ENCODE results near the gene LHX3.

LHX3 gene

DNA sequence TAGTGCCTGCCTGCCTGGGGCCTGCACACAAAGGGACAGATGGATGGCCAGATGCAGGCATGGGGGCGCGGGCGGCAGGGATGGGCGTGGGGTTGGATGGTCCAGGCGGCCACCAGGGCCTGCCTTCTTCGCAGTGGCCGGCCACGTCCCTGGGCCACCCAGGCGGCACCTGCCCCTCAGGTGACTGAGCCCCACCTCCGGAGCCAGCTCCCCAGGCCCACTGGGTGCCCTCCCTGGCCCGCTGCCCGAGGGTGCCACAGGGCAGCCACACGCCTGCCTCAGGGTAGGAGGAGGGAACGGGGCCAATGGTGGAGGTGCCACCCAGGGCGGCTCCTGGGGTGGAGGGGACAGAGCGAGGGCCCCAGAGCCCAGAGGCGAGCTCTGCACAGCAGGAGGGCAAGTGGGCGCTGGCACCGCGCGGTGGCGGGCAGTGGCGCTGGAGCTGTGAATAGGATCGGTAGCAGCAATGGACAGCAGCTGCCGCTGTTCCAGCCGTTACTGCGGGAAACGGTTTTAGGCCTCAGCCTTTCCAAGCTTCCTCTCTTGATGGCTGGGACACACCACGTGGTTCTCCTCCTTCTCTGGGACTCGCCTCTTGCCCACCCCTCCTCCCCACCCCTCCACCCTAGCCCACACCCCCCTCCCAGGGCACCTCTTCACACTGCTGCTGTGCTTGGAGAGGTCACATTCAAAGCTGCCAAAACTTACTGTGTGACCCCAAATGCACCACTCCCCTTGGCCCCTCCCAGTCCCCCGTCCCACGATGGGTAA lies 19.1 kb downstream of the LHX3 start:
- CTCF ChIA-PET, result interaction anchor here (1.2 to 3.5 kb wide), 3 partner anchors 10 to 21 kb away, joined by 4 to 21 read pairs (median 4); no protein-coding TSS in a partner anchor
- POLR2A ChIA-PET, result no interaction called here

DNA sequence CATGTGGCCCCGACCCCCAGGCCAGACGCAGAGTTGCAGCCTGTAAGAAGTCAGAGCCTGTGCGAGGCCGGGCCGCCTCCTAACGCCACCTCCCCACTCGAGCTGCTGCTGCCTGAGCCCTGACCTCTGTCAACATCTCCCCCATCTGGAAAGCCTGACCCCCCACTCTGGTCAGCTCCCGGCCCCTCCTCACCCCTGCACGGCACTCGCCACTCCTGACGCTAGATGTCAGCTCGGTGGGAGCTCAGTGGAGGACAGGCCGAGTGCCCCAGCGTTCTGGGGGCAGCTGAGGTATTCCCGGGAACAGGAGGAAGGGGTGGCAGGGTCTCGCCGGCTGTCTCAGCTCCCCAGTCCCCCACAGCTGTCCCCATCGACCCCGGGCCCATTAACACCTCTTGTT lies 19.9 kb downstream of the LHX3 start:
- ChIA-PET POLR2A (no interaction called here), CTCF (interaction anchor here (1.2 to 3.5 kb wide), 3 partner anchors 9 to 21 kb away, joined by 4 to 21 read pairs (median 4); no protein-coding TSS in a partner anchor)
- no peak for DNase-seq (ENCODE audit: low read depth, low spot score)
- H3K4me3 ChIP-seq (ENCODE audit: low read depth, low read length), result no peak overlapping the region
- TF ChIP-seq, protein P1, sequence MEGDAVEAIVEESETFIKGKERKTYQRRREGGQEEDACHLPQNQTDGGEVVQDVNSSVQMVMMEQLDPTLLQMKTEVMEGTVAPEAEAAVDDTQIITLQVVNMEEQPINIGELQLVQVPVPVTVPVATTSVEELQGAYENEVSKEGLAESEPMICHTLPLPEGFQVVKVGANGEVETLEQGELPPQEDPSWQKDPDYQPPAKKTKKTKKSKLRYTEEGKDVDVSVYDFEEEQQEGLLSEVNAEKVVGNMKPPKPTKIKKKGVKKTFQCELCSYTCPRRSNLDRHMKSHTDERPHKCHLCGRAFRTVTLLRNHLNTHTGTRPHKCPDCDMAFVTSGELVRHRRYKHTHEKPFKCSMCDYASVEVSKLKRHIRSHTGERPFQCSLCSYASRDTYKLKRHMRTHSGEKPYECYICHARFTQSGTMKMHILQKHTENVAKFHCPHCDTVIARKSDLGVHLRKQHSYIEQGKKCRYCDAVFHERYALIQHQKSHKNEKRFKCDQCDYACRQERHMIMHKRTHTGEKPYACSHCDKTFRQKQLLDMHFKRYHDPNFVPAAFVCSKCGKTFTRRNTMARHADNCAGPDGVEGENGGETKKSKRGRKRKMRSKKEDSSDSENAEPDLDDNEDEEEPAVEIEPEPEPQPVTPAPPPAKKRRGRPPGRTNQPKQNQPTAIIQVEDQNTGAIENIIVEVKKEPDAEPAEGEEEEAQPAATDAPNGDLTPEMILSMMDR (IDR thresholded peaks at IDR 0.05; ENCODE audit: insufficient read depth, low read length, missing control alignments), result no peak

More for the DNA sequence above, 19.1 kb downstream of the LHX3 start:
- no peak overlapping the region for H3K4me3 ChIP-seq (ENCODE audit: low read depth, low read length)
- TF ChIP-seq, protein P1 (IDR thresholded peaks at IDR 0.05; ENCODE audit: insufficient read depth, low read length, missing control alignments), result no peak
- no peak for DNase-seq (ENCODE audit: low read depth, low spot score)

DNA sequence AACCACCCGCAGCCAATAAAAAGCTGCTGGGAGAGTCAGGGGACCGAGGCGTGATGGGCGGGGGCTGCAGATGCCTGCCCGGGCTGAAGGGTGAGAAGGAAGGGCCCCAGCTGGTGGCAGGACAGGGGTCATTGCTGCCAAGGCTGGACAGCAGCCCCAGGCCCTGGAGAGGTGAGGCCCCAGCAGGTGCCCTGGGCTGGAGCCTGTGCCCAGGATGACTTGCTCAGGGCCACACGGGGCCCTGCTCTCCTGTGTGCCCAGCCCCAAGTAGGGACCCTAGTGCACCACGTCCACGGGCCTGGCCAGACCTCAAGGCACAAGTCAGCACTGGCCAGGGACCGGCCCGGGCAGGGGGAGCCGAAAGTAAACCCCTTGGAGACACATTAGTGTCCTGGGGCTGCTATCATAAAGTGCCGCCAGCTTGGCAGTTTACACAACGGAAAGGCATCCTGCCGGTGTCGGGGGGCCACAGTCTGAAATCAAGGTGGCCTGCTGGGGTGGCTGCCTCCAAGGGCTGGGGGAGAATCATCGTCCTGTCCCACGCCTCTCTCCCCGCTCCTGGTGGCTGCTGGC lies 22.0 kb downstream of the LHX3 start:
- DNase-seq (ENCODE audit: low read depth, low spot score), result no peak
- TF ChIP-seq, protein P1 (IDR thresholded peaks at IDR 0.05; ENCODE audit: insufficient read depth, low read length, missing control alignments), result no peak
- POLR2A ChIA-PET, result no interaction called here
- CTCF ChIA-PET, result interaction anchor here (1.0 to 1.3 kb wide), 2 partner anchors 9 to 13 kb away, joined by 3 read pairs; no protein-coding TSS in a partner anchor
- H3K4me3 ChIP-seq (ENCODE audit: low read depth, low read length), result no peak overlapping the region

DNA sequence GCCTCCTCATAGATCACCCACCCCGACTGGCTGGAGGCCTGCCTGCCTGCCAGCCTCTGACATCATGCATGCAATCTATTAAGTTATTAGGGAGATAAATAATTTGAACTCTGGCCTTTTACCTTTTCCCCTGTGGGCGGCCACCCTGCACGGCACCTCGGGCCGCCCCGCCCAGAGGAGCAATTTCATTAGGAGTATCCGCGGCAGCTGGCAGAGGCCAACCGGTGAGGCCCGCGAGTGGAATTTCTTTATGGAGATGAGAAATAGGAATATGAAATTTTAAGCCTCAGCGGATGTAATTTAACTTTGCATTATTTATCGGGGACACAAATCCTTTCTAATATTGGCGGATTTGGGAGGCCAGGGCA lies 22.5 kb downstream of the LHX3 start:
- H3K4me3 ChIP-seq (ENCODE audit: low read depth, low read length), result no peak overlapping the region
- no peak for DNase-seq (ENCODE audit: low read depth, low spot score)
- CTCF ChIA-PET, result interaction anchor here (1.0 to 1.3 kb wide), 2 partner anchors 10 to 13 kb away, joined by 3 read pairs; no protein-coding TSS in a partner anchor
- POLR2A ChIA-PET, result no interaction called here
- TF ChIP-seq, protein P1 (IDR thresholded peaks at IDR 0.05; ENCODE audit: insufficient read depth, low read length, missing control alignments), result no peak

DNA sequence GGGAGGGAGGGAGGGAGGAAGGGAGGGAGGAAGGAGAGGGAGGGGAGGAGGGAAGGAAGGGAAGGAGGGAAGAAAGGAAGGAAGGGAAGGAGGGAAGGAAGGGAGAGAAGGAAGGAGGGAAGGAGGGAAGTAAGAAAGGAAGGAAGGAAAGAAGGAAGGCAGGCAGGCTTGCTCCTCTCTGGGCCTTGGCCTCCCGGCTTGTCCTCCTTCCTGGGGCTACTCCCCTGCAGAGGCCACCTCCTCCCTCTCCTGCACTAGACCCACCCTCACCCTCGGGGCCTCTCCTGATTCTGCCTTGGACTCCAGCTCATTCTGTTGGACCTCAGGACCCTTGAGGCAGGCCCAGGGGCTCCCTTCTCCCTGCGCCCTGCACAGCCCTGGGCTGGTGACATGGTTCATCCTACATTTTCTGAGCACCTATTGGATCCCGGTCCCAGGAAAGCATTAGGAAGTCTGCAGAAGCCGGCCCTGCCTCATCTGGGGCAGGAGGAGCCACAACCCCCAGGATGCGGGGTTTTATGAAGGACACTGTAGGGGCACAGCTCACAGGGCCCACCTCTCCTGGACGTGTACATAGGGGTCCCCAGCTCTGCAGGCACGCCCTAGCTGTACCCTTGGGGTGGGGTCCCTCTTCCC lies 23.0 kb downstream of the LHX3 start:
- CTCF ChIA-PET, result interaction anchor here (1.0 to 1.3 kb wide), 2 partner anchors 10 to 12 kb away, joined by 3 read pairs; no protein-coding TSS in a partner anchor
- H3K4me3 ChIP-seq (ENCODE audit: low read depth, low read length), result no peak overlapping the region
- no peak for DNase-seq (ENCODE audit: low read depth, low spot score)
- POLR2A ChIA-PET, result no interaction called here
- TF ChIP-seq, protein P1 (IDR thresholded peaks at IDR 0.05; ENCODE audit: insufficient read depth, low read length, missing control alignments), result no peak

DNA sequence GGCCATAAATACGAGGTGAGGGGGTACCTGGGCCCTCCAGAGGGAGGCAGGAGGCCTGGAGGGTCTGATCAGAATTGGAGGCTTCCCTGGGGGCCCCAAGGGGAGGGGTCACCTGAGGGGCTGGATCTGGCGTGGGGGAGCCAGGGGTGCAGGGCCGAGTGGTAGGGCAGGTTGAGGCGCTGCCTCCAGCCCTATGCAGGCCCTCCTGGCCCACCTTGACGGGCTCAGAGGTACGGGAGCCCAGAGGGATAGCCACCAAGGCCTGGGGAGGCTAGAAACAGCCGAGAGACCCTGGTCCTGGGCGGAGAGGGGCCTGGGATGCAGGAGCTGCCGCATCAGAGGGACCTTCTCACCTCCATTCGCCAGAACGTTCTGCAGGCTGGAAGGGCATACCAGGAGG lies 24.3 kb downstream of the LHX3 start:
- no peak for DNase-seq (ENCODE audit: low read depth, low spot score)
- TF ChIP-seq, protein P1 (IDR thresholded peaks at IDR 0.05; ENCODE audit: insufficient read depth, low read length, missing control alignments), result no peak
- H3K4me3 ChIP-seq (ENCODE audit: low read depth, low read length), result no peak overlapping the region
- ChIA-PET CTCF (interaction anchor here (0.6 to 0.8 kb wide), 2 partner anchors 10 to 13 kb away, joined by 3 read pairs; no protein-coding TSS in a partner anchor), POLR2A (no interaction called here)
